Measurements from ENCODE around the gene SOX13.

SOX13 gene

DNA sequence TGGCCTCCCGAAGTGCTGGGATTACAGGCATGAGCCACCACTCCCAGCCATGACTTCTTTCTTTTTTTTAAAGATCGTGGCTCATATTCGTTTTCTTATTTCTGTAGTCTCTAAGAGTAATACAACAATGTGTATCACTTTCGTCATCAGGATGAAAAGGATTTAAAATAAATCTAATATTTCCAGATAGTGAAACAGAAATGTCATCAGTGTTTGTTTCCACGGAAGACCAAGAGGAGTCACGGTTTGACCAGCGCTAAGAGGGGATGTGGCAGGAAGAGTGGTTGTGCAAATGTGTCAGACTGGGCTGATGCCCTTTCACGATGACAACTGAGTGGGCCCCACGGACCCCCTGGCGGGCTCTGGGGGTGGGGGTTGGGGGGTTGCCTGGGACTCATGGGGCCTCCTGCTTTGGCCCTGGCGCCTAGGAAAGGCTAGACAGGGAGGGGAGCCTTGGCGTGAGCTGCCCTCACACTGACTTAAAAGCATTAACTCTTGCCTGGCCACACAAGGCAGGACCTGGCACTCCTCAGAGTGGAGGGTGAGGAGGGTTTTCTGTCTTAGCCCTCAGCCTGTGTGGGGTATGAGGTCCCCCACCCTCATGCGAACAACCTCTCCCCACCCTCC, 8.4 kb downstream of the SOX13 start:
- peak overlapping the region; percentile 29 for H3K9ac ChIP-seq (ENCODE audit: insufficient read length, low read depth)
- H3K4me1 ChIP-seq (ENCODE audit: insufficient read depth, insufficient read length), result peaks cover 45% of the 10 kb centered on the region
- H3K9me3 ChIP-seq (ENCODE audit: insufficient read depth, low read length), result no peaks in the 10 kb centered on the region
- H3K36me3 ChIP-seq (ENCODE audit: insufficient read depth, insufficient read length, low read length), result peaks cover 9% of the 10 kb centered on the region
- no peak overlapping the region for H3K4me3 ChIP-seq (ENCODE audit: insufficient read length, low read depth)
- DNase-seq (ENCODE audit: low read depth, low spot score), result no peak
- no peak for TF ChIP-seq ZNF274 (IDR thresholded peaks at IDR 0.05; ENCODE audit: low read depth, low read length)
- TF ChIP-seq YY1 (IDR thresholded peaks at IDR 0.05; ENCODE audit: insufficient read depth, insufficient read length), result no peak
- TF ChIP-seq SUZ12 (IDR thresholded peaks at IDR 0.05; ENCODE audit: extremely low read depth, insufficient read depth, insufficient read length), result no peak
- no peaks in the 10 kb centered on the region for H3K27me3 ChIP-seq (ENCODE audit: insufficient read depth, insufficient read length)

DNA sequence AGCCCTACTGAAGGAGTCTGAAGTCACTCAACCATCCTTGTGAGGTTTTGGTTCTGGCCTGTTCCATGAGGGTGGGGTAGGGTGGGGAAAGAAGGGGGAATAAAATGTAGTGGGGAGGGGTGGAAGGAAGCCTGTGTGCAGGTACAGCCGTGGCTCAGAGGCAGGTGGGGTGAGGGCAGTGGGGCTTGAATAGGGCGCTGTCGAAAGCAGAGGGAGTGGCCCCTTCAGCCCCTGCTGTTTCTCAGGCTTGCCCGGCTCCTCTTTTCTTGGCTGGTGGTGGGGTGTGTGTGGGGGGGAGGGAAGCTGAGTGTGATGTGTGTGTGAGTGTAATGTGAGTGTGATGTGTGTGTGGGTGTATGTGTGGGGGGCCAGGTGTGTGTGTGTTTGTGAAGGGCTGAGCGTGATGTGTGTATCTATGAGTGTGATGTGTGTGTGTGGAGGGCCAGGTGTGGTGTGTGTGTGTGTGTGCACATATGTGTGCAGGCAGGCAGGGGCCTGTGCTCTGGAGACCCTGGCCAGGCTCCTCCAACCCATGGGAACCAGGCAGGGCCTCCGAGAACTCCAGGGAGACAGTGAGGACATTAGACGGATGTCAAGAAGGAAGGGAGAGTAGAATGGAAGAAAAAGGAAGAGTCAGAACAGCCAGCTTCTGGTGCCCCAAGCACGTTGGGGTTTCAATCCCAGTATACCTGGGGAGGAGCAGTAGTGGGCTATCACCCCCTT, 9.0 kb downstream of the SOX13 start:
- no peak for TF ChIP-seq SUZ12 (IDR thresholded peaks at IDR 0.05; ENCODE audit: extremely low read depth, insufficient read depth, insufficient read length)
- no peak for TF ChIP-seq YY1 (IDR thresholded peaks at IDR 0.05; ENCODE audit: insufficient read depth, insufficient read length)
- no peak for TF ChIP-seq ZNF274 (IDR thresholded peaks at IDR 0.05; ENCODE audit: low read depth, low read length)
- Histone ChIP-seq H3K4me1 (ENCODE audit: insufficient read depth, insufficient read length) (peaks cover 39% of the 10 kb centered on the region), H3K4me3 (ENCODE audit: insufficient read length, low read depth) (no peak overlapping the region), H3K9me3 (ENCODE audit: insufficient read depth, low read length) (no peaks in the 10 kb centered on the region), H3K27me3 (ENCODE audit: insufficient read depth, insufficient read length) (no peaks in the 10 kb centered on the region), H3K36me3 (ENCODE audit: insufficient read depth, insufficient read length, low read length) (peaks cover 4% of the 10 kb centered on the region), H3K9ac (ENCODE audit: insufficient read length, low read depth) (peak overlapping the region; percentile 29)
- no peak for DNase-seq (ENCODE audit: low read depth, low spot score)

DNA sequence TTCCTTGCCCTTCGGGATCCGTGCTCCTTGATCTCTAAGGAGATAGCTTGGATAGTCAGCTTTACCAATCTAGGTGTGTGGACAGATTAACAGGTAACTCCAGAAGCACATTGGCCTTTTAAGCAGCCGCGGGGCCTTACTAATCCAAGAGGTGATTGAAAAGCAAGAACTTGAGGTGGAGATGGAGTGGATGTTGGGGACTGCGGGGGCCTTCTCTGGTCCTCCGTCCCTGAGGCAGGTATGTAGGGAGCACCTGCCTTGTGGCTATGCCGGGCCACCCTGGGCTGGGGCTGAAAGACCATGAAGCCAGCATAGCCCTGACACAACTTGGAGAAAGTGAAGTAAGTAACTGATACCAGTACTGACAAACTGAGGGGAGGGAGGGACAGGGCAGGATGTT, 10.6 kb downstream of the SOX13 start:
- Histone ChIP-seq H3K4me1 (ENCODE audit: insufficient read depth, insufficient read length) (peaks cover 50% of the 10 kb centered on the region), H3K9ac (ENCODE audit: insufficient read length, low read depth) (peak overlapping the region; percentile 14), H3K9me3 (ENCODE audit: insufficient read depth, low read length) (no peaks in the 10 kb centered on the region), H3K4me3 (ENCODE audit: insufficient read length, low read depth) (no peak overlapping the region), H3K36me3 (ENCODE audit: insufficient read depth, insufficient read length, low read length) (peaks cover 4% of the 10 kb centered on the region), H3K27me3 (ENCODE audit: insufficient read depth, insufficient read length) (no peaks in the 10 kb centered on the region)
- TF ChIP-seq SUZ12 (IDR thresholded peaks at IDR 0.05; ENCODE audit: extremely low read depth, insufficient read depth, insufficient read length), result no peak
- TF ChIP-seq ZNF274 (IDR thresholded peaks at IDR 0.05; ENCODE audit: low read depth, low read length), result no peak
- TF ChIP-seq YY1 (IDR thresholded peaks at IDR 0.05; ENCODE audit: insufficient read depth, insufficient read length), result no peak
- no peak for DNase-seq (ENCODE audit: low read depth, low spot score)

DNA sequence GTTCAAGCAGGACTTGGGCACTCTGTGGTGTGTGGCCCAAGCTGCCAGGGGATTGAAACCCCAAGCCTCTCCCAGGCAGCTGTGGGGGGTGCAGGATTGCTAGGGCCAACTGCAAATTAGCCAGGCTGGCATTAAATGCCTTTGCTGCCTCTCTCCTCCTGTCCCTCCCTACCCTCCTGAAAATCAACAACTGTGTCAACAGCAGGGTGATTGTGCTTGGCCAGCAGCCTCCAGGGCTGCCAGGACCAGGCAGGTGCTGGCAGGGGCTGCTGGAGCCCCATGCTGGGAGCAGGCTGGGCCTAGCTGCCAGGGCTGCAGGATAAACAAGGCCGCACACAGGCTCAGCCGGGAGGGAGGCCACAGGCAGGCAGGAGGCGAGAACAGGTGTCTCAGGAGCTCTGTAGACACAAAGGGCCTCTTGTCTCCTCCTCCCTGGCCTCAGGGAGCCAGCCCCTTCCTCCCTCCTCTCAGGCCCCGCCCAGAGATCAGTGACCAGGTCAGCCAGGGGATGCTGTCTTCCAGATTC, 11.4 kb downstream of the SOX13 start:
- no peaks in the 10 kb centered on the region for H3K9me3 ChIP-seq (ENCODE audit: insufficient read depth, low read length)
- peak overlapping the region; percentile 14 for H3K9ac ChIP-seq (ENCODE audit: insufficient read length, low read depth)
- TF ChIP-seq SUZ12 (IDR thresholded peaks at IDR 0.05; ENCODE audit: extremely low read depth, insufficient read depth, insufficient read length), result no peak
- TF ChIP-seq ZNF274 (IDR thresholded peaks at IDR 0.05; ENCODE audit: low read depth, low read length), result no peak
- no peak for TF ChIP-seq YY1 (IDR thresholded peaks at IDR 0.05; ENCODE audit: insufficient read depth, insufficient read length)
- H3K4me1 ChIP-seq (ENCODE audit: insufficient read depth, insufficient read length), result peaks cover 57% of the 10 kb centered on the region
- no peaks in the 10 kb centered on the region for H3K27me3 ChIP-seq (ENCODE audit: insufficient read depth, insufficient read length)
- H3K36me3 ChIP-seq (ENCODE audit: insufficient read depth, insufficient read length, low read length), result peaks cover 4% of the 10 kb centered on the region
- DNase-seq (ENCODE audit: low read depth, low spot score), result peak; percentile 77
- no peak overlapping the region for H3K4me3 ChIP-seq (ENCODE audit: insufficient read length, low read depth)

DNA sequence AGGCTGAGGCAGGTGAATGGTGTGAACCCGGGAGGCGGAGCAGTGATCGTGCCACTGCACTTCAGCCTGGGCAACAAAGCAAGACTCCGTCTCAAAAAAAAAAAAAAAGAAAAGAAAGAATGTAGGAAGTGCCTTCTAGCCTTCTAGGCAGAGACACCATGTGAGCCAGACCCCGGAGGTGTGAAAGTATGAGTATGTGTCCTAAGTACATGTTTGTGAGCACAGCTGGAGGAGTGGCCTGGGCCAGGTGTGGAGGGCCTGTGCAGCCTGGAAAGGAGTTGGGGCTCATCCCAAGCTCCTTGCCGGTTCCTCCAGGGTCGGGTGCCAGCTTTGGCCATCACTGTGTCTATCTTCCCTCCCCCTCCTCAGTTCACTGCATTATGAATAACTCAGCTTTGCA, 13.0 kb downstream of the SOX13 start:
- Histone ChIP-seq H3K4me1 (ENCODE audit: insufficient read depth, insufficient read length) (peaks cover 64% of the 10 kb centered on the region), H3K4me3 (ENCODE audit: insufficient read length, low read depth) (no peak overlapping the region), H3K9me3 (ENCODE audit: insufficient read depth, low read length) (no peaks in the 10 kb centered on the region), H3K9ac (ENCODE audit: insufficient read length, low read depth) (no peak overlapping the region), H3K36me3 (ENCODE audit: insufficient read depth, insufficient read length, low read length) (peaks cover 4% of the 10 kb centered on the region), H3K27me3 (ENCODE audit: insufficient read depth, insufficient read length) (no peaks in the 10 kb centered on the region)
- TF ChIP-seq SUZ12 (IDR thresholded peaks at IDR 0.05; ENCODE audit: extremely low read depth, insufficient read depth, insufficient read length), result no peak
- no peak for TF ChIP-seq ZNF274 (IDR thresholded peaks at IDR 0.05; ENCODE audit: low read depth, low read length)
- TF ChIP-seq YY1 (IDR thresholded peaks at IDR 0.05; ENCODE audit: insufficient read depth, insufficient read length), result no peak
- DNase-seq (ENCODE audit: low read depth, low spot score), result no peak

DNA sequence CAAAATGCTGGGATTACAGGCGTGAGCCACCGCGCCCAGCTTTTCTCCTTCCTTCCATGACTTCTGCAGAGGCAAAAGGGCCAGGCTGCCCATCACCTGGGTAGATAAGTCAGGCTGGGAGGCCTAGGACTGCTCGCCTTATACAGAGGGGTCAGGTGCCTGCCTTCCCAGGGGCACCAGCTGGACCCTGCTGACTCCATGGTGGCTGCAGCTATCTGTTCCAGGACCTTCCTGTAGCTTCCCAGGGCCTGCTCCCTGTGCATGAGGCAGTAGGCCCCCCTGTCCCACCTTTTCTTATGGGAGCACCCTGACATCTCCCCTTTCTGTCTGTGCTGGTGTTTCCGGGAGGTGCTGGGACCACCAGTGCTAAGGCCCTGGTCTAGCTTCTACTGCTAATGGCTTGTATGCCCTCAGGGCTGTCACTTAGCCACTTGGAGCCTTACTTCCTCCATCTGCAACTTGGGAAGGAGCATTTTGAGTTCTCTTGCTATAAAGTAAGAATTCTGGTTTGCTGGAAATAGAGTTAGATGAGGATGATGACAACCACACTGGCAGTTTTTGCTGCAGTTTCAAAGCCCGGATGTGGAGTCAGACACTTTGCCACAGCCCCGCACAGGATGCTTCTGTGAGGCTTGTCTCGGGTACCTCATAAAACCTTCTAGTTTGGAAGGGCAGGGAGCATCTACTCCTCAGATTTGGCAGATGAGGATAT, 14.4 kb downstream of the SOX13 start:
- TF ChIP-seq YY1 (IDR thresholded peaks at IDR 0.05; ENCODE audit: insufficient read depth, insufficient read length), result no peak
- no peak for TF ChIP-seq ZNF274 (IDR thresholded peaks at IDR 0.05; ENCODE audit: low read depth, low read length)
- no peak for TF ChIP-seq SUZ12 (IDR thresholded peaks at IDR 0.05; ENCODE audit: extremely low read depth, insufficient read depth, insufficient read length)
- DNase-seq (ENCODE audit: low read depth, low spot score), result no peak
- Histone ChIP-seq H3K36me3 (ENCODE audit: insufficient read depth, insufficient read length, low read length) (peaks cover 4% of the 10 kb centered on the region), H3K4me3 (ENCODE audit: insufficient read length, low read depth) (no peak overlapping the region), H3K9me3 (ENCODE audit: insufficient read depth, low read length) (no peaks in the 10 kb centered on the region), H3K4me1 (ENCODE audit: insufficient read depth, insufficient read length) (peaks cover 60% of the 10 kb centered on the region), H3K27me3 (ENCODE audit: insufficient read depth, insufficient read length) (no peaks in the 10 kb centered on the region), H3K9ac (ENCODE audit: insufficient read length, low read depth) (peak overlapping the region; percentile 51)
